ENCODE measurements around the gene VGF. TPM values are rescaled to one million over a fixed set of nuclear protein-coding genes. Genes with fewer than 3 reads are reported as not detected.

VGF gene
- total RNA-seq, 2 donors from 2014 or later: not detected

DNA sequence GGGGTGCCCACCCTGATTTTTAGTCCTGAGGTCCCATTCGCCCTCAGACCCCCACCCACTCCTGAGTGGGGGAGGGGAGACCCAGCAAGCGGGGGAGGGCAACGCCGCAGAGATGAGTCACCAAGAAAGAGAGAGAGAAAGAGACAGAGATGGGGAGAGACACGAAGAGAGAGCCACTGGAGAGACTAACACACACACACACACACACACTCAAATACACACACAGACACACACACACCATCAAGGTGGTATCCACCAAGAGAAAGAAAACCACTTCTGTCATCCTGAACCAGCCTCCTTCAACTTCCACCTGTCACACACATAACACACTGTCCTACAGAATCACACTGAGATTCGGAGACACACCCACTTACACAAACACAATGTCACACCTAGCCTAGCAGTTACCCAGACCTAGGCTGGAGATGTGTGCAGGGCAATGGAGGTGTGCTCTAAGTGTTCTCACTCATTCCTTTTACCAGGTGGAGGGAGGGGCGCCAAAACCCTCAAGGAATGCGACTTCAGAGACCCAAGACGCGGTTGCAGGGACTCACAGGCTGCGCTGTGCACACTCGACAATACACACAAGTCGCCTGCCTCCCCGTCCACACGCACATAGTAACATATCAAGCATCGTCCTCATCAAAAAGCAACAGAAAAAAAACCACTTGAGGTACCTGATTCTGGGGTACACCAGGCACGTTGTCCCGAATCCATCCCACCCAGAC, 3.9 kb upstream of the VGF start:
- intact Hi-C loops (cut with DNase I): loop anchor here in 1 of 2 donors (10.0 kb wide), 1 partner anchor 106 kb away; no protein-coding TSS in a partner anchor
- no peak for DNase-seq (ENCODE audit: low spot score)

DNA sequence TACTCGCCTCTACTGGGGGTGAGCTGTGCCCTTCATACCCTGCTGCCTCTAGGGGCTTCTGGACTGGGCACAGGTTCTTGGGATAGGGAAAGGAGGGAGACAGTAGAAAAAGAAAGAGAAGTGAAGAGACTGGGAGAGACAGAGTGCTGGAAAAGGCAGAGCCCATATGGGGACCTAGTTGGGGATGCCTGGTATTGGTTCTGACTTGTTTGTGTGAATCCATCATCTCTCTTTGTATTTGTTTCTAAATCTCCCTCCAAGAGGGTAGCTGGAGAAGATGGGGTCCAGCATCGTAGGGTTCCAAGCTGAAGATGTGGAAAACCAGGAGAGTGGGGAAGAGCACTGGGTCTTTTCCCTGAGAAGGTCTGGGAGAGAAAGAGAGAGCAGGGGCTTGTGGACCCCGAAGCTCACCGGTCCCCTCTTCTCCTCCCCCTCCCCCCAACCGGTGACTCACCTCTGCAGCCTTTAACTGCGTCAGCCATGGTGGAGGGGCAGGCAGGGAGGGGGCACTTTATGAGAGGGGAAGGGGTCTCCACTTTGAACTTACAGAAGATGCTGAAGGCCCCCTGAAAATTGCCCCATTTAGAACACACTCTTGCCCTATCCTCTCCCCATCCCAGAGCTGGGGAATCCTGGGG, 3.2 kb upstream of the VGF start:
- intact Hi-C loops (cut with DNase I): loop anchor here in 1 of 2 donors (10.0 kb wide), 1 partner anchor 106 kb away; no protein-coding TSS in a partner anchor
- no peak for DNase-seq (ENCODE audit: low spot score)

DNA sequence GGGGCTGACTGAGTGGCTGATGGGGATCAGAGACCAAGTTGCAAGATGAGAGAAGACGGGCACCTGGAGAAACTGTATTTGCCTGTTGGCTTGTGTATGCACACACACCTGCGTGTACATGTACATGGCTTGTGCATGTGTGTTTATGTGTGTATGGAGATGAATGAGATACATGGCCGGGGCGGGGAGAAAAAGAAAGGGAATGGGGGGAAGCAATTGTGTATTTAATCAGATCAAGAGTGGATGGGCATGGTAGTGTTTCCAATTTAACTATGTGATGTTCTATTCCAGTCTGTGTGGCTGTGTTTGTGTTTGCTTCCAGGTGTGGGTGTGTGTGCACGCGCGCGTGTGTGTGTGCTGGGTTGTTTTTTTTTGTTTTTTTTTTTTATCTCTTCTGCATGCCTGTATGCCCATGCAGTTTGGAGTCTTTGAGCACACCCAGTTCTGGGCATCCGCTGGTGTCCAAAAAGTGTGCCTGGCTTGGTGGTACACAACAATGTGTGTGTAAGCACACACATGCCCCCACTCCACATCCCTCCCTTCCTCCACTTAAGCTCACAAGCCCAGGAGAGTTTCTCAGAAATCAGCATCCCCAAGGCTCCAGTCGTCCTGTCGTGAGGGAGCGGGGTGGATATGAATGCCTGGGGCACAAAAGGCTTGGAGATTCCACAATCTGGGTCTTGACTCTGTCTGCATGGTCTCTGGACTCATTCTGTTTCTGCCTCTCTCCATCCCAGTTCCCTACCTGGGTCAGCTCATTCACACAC, 2.5 kb upstream of the VGF start:
- no peak for DNase-seq (ENCODE audit: low spot score)
- intact Hi-C loops (cut with DNase I): loop anchor here in 1 of 2 donors (10.0 kb wide), 1 partner anchor 107 kb away; no protein-coding TSS in a partner anchor

GRCh38 chr7:101166909-101167644, 1.7 kb upstream of the VGF start:
- DNase-seq (ENCODE audit: low spot score): no peak
- intact Hi-C loops (cut with DNase I): loop anchor here in 1 of 2 donors (10.0 kb wide), 1 partner anchor 108 kb away; no protein-coding TSS in a partner anchor

DNA sequence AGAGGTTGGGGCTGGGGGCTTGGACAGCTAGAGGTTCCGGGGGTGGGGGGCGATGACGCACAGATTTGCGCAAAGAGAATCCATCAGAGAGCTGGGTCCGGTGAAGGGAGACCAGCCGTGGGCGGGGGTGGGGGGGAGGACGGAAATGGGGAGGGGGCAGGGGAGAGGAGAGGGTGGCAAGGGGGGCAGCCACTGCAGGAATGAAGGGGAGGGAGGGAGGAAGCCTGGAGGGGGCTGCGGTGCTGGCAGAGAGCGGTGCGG, 1.2 kb upstream of the VGF start:
- DNase-seq (ENCODE audit: low spot score): no peak
- intact Hi-C loops (cut with DNase I): loop anchor here in 1 of 2 donors (10.0 kb wide), 1 partner anchor 108 kb away; no protein-coding TSS in a partner anchor

GRCh38 chr7:101165958-101166647, 734 bp upstream of the VGF start:
- no peak for DNase-seq (ENCODE audit: low spot score)
- intact Hi-C loops (cut with DNase I): loop anchor here in 1 of 2 donors (10.0 kb wide), 1 partner anchor 109 kb away; no protein-coding TSS in a partner anchor

DNA sequence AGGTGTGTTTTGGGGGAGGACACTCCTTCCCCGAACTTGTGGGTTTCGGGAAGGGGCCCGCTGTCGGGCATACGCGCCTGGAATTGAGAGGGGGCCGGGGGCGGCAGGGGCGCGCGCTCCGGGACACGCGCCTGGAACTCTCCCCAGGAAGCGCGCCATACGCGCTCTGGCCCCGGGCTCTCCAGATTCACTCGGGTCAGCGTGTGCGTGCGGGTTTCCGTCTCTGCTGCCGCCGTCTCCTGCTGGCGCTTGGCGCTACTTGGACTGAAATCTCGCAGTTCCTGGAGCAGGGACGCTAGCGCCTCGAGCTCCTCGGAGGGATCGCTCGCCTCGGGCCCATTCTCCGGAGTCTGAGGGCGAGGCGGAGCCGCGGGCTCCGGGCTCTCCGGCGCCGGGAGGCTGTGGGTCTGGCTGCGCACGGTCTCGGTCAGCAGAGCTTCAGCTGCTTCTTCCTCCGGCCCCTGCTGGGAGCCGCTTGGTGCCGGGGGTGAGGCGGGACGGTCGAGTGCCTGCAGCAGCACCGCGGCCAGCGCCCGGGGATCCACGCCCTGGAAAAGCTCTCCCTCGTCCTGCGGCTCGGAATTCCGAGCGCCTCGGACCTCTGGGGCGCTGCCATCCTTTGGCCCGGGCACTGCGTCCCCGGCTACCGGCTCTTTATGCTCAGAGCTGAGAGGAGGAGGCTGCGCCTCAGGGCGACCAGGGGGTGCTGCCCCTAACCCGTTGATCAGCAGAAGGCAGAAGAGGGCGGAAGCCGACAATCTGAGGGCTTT, 1.1 kb downstream of the VGF start:
- intact Hi-C loops (cut with DNase I): loop anchor here (5.0 to 10.0 kb wide), 2 partner anchors 111 to 718 kb away; no protein-coding TSS in a partner anchor
- no peak for DNase-seq (ENCODE audit: low spot score)

- no peak for DNase-seq (ENCODE audit: low spot score)
These were observed 1.9 kb downstream of the VGF start for GRCh38 chr7:101163279-101164070.

DNA sequence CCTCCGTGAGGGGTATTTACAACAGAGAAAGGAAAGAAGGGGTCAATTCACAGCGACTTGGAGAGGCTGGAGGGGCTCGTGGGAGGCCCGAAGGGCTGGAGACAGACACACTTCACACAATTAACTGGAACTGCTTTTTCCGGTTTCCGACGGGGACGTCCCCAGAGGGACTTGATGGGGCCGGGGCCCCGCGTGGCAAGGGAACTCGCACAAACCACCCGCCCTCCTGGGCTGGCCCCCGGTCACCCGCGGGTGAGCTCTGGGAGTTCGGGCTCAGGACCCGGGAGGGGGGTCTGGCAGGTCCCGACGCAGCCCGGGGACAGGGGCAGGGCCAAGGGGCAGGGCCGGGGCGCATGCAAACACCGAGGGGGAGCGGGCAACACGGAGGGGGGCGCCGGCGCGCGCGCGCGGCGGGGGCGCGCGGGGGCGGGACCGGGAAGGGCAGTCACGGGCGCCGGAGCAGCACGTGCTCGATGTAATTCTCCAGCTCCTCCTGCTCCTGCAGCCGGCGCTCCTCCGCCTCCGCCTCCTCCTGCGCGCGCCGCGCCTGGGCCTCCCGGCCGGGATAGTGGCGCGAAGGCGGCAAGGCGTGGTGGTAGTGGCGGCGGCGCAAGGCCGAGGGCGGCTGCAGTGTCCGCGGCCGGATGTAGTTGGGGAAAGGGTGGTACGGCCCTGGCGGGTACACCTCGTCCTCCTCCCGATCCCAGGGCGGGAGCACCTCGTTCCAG, 2.7 kb downstream of the VGF start:
- intact Hi-C loops (cut with DNase I): loop anchor here (5.0 to 10.0 kb wide), 2 partner anchors 112 to 720 kb away; no protein-coding TSS in a partner anchor

More at GRCh38 chr7:101163279-101164070, 1.9 kb downstream of the VGF start:
- intact Hi-C loops (cut with DNase I): loop anchor here (5.0 to 10.0 kb wide), 2 partner anchors 111 to 719 kb away; no protein-coding TSS in a partner anchor

DNA sequence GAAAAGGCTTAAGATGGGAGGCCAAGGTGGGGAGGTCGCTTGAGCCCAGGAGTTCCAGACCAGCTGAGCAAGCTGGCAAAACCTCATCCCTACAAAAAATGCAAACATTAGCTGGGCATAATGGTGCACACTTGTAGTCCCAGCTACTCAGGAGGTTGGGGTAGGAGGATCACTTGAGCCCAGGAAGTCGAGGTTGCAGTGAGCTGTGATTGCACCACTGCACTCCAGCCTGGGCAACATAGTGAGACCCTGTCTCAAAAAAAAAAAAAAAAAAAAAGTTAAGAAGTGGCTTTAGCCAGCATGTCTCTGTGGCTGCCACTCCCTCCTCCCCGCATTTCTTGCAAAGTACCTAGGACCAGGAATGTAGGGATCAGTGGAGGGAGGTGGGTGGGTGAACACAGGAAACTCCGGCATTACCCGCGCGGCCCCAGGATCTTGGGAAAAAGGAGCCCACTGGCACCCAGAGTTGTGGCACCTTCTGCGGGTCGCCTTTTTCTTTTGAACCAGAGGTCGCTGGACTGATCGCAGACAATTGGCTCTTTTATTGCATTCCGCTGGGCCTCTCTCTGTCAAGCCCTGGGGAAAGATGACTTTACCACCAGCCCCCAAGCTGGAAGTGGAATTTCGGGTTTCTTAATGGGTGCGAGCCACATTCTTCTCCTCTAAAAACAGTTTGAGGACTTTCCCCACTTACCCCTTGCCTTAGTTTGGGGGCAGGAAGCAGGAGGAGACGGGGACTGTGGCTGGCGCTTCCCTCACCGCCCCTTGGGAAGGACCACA, 3.5 kb downstream of the VGF start:
- DNase-seq (ENCODE audit: low spot score): no peak
- intact Hi-C loops (cut with DNase I): loop anchor here (5.0 to 10.0 kb wide), 2 partner anchors 113 to 720 kb away; no protein-coding TSS in a partner anchor

More for the DNA sequence above, 2.7 kb downstream of the VGF start:
- no peak for DNase-seq (ENCODE audit: low spot score)

- DNase-seq (ENCODE audit: low spot score): no peak
- intact Hi-C loops (cut with DNase I): loop anchor here (5.0 to 10.0 kb wide), 2 partner anchors 114 to 721 kb away; no protein-coding TSS in a partner anchor
These were observed 4.5 kb downstream of the VGF start for GRCh38 chr7:101160910-101161309.

- intact Hi-C loops (cut with DNase I): loop anchor here (5.0 to 10.0 kb wide), 2 partner anchors 115 to 722 kb away; no protein-coding TSS in a partner anchor
- no peak for DNase-seq (ENCODE audit: low spot score)
These were observed 5.4 kb downstream of the VGF start for GRCh38 chr7:101159696-101160674.

GRCh38 chr7:101156866-101157589, 8.3 kb downstream of the VGF start:
- no peak for DNase-seq (ENCODE audit: low spot score)
- intact Hi-C loops (cut with DNase I): no loop called here

GRCh38 chr7:101156277-101156676, 9.1 kb downstream of the VGF start:
- DNase-seq (ENCODE audit: low spot score): no peak
- intact Hi-C loops (cut with DNase I): no loop called here
